NCI-H187 treated with DMSO at 0.1 percent for 48 hours (cell line): ENCODE measurements around the gene USO1.
A peak's percentile ranks its signal among the peaks of the same experiment; 100 is the strongest.
"Not testable (repeated sequence)": the region's sequence is repeated elsewhere in the genome, so short reads cannot be mapped to it uniquely, and the experiment has no call there.

Experiments
- DNase-seq: peaks from one replicate; lab custom pipeline; 2025; lab: John Stamatoyannopoulos, UW

The USO1 gene

DNA sequence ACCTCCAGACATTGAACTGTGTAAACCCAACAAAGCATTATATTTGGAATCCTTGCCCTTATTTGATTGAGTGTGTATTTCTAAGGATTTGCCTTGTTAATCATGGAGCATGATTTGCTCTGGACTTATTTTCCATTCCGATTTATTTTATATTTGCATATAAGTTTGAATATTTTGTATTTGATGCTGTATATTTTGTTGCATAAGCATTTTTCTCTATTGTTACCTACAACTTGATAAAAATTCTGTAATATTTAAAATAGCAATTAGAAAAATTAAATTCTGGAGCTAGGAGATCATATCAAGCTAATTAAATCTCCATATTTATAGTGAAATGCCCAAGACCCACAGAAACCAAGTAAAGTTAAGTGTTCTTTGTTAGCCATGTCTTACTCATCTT, 47.2 kb downstream of the USO1 start:
- no peak for DNase-seq

DNA sequence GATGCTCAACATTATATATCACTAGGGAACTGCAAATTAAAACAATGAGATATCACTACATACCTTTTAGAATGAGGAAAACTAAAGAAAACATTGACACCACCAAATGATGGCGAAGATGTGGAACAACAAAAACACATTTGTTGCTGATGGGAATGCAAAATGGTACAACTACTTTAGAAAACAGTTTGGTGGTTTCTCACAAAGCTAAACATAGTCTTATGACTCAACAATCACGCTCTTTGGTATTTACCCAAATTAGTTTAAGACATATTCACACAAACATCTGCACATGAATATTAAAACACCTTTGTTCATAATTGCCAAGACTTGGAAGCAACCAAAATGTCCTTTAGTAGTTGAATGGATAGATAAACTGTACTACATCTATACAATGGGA, 53.2 kb downstream of the USO1 start:
- no peak for DNase-seq

- DNase-seq, result no peak
These were observed 54.9 kb downstream of the USO1 start for GRCh38 chr4:75779105-75779757.

- DNase-seq, result no peak
These were observed 56.9 kb downstream of the USO1 start for GRCh38 chr4:75781305-75781704.

- no peak for DNase-seq
These were observed 62.1 kb downstream of the USO1 start for GRCh38 chr4:75786526-75786925.

DNA sequence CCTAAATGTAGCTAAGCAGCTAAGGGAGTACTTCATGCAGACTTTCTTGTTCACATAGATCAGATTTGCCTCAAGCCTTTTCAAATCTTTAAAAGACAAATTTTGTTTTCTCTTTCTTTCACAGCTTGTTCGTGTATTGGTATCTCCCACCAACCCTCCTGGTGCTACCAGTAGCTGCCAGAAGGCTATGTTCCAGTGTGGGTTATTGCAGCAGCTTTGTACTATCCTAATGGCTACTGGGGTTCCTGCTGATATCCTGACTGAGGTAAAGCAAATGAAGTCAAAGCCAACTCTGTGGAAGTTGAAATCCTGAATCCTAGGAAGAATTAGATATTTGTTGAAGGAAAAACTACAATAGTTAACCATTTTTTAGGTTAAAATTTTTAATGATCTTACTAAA, 62.6 kb downstream of the USO1 start:
- no peak for DNase-seq

DNA sequence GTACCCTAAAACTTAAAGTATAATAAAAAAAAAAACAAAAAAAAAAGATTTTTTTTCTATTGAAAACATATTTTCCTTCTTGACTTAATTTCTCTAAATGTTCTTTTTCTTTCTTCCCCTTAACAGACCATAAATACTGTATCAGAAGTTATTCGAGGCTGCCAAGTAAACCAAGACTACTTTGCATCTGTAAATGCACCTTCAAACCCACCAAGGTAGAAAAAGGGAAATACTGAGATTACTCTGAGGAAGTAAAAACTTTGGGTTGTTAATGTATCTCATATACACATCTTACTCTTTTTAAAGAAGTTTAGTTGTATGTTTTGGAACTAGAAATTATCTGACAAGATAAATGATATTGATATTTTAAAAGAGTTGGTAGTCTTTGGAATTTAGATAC, 65.6 kb downstream of the USO1 start:
- DNase-seq, result no peak

DNA sequence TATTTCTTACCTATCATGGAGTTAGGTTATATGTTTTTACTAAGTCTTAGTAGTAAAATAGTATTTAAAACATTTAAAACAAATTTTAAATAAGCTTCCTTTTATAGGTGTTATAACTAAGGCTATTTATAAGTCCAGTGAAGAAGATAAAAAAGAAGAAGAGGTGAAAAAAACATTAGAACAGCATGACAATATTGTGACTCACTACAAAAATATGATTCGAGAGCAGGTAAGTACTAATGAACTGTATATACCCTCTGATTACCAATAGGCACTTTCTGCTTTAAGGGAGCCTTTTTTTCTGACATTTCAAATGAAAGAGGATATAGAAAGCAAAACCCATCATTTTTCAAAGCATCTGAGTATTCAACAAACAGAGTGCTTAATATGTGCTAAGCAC, 76.6 kb downstream of the USO1 start:
- no peak for DNase-seq

- not testable (repeated sequence) for DNase-seq
These were observed 81.7 kb downstream of the USO1 start for GRCh38 chr4:75806035-75806434.

- DNase-seq, result no peak
These were observed 93.5 kb downstream of the USO1 start for GRCh38 chr4:75817901-75818300.

DNA sequence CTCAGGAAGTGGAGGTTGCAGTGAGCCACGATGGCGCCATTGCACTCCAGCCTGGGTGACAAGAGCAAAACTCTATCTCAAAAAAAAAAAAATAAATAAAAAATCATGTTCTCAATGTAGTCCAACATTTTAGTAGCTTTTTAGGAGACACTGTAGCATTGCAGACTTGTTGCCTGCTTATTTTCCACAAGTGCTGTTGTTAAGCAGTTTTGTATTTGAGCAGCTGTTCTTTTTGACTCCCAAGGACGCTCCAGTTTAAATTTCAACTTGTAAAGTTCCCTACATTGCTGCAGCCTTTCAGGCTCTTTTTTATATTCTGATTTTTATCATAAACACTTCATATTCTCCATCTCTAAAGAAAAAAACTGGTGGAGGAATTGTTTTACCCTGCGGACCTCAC, 94.7 kb downstream of the USO1 start:
- DNase-seq, result no peak

- DNase-seq, result no peak
These were observed 95.8 kb downstream of the USO1 start for GRCh38 chr4:75820197-75820596.

DNA sequence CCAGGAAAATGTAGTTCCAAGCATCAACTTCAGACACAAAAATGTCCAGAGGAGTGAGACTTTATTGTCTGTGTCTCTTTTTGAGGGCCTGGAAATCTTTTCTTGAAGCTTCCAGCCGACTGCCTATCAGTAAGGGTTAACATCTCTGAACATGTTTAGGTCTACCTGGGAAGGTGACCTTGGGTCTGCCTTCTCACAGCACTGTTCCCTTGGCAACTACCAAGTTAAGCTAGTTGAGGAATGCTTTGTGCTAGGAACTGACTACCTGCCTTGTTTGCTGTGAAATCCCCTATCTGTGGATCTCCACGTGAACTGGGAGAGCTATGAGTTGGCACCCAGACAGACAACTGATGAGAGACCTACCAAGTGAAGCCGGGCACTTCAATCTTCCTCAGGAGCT, 96.3 kb downstream of the USO1 start:
- DNase-seq, result no peak

- DNase-seq, result no peak
These were observed 96.8 kb downstream of the USO1 start for GRCh38 chr4:75821216-75821615.

DNA sequence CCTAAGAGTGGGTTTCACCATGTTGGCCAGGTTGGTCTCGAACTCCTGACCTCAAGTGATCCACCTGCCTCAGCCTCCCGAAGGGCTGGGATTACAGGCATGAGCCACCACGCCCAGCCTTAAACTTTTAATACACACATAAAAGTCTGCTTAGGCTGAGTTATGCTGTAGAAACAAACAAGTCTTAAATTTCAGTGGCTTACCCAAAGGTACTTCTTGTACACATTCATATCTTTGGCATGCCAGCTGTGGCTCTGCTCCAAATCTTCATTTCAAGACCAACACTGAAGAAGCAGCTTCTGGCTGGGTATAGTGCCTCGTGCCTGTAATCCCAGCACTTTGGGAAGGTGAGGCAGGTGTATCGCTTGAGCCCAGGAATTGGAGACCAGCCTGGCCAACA, 97.6 kb downstream of the USO1 start:
- DNase-seq, result no peak

DNA sequence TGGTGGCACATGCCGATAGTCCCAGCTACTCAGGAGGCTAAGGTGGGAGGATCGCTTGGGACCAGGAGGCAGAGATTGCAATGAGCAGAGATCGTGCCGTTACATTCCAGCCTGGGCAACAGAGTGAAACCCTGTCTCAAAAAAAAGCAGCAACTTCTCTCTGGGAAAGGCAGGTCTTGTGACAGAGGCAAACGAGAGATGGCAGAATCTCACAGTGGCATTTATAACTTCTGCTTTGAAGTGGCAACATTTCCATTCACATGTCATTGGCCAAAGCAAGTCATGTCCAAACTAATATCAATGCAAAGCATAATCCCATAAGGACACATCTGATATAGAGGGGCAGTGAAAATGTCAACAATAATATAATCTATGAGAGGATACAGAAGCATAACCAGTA, 98.0 kb downstream of the USO1 start:
- no peak for DNase-seq

DNA sequence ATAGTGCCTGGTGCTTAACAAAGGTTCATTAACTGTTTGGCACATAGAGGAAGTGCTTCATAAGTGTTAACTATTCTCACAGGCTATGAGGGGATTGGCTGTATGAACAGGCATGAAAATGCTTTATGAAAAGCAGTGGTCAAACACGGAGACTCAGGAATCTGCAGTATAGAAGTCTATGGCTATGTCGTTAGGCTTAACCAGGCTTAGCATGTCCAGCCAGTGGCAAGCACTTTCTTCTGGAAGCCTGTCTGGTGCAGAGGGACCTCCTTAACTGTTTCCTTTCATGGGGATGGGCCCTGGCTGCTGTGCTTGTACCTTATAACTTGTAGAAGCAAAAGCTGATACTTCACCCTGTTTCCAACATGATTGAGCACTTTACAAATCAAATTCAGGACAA, 99.4 kb downstream of the USO1 start:
- DNase-seq, result no peak

GRCh38 chr4:75830906-75831305, 106.5 kb downstream of the USO1 start:
- DNase-seq, result no peak

DNA sequence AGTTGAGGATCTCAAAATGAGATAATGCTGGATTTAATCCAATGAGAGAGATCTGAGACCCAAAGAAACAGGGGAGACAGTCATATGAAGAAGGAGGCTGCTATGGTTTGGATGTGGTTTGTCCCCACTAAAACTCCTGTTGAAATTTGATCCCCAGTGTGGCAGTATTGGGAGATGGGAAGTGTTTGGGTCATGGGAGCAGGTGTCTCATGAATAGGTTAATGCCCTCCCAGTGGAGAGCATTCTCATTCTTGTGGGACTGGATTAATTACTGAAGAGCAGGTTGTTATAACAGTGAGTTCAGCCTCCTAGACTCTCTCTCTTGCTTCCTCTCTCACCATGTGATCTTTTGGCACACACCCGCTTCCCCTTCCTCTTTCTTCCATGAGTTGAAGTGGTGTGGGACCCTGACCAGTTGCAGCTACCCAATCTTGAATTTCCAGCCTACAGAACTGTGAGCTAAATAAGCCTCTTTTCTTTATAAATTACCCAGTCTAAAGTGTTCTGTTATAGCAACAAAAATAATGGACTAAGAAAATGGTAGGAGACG, 107.6 kb downstream of the USO1 start:
- peak; percentile 13 for DNase-seq

DNA sequence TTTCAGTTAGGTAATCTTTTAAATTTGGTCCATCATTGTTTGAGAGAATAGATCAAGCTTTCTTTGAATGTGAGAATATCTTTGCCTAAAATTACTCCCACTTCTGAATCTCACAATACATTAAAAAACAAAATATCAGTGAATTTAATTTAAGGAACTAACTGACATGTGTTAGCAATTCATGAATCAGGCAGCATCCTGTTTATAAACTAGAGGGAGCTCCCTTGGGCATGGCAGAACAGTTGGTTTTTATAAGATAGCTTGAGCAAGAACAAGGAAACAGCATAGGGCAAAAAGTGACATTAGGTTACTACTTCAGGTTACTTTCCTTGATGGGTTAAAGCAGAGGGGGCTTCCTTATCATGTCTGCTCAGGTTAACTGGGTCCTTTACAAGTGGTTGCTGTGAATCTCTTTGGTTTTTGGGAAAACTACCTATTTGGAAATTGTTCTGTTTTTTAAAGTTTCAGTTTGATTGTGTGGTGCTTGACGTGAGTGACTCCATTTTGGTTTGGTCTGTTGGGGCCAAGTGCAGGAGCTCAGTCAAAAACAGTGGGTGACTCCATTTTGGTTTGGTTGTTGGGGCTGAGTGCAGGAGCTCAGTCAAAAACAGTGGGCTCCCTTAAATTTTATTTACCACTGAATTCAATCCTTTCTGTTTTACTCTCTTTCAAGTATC, 109.9 kb downstream of the USO1 start:
- DNase-seq, result no peak

- DNase-seq, result no peak
These were observed 110.4 kb downstream of the USO1 start for GRCh38 chr4:75834772-75835154.

DNA sequence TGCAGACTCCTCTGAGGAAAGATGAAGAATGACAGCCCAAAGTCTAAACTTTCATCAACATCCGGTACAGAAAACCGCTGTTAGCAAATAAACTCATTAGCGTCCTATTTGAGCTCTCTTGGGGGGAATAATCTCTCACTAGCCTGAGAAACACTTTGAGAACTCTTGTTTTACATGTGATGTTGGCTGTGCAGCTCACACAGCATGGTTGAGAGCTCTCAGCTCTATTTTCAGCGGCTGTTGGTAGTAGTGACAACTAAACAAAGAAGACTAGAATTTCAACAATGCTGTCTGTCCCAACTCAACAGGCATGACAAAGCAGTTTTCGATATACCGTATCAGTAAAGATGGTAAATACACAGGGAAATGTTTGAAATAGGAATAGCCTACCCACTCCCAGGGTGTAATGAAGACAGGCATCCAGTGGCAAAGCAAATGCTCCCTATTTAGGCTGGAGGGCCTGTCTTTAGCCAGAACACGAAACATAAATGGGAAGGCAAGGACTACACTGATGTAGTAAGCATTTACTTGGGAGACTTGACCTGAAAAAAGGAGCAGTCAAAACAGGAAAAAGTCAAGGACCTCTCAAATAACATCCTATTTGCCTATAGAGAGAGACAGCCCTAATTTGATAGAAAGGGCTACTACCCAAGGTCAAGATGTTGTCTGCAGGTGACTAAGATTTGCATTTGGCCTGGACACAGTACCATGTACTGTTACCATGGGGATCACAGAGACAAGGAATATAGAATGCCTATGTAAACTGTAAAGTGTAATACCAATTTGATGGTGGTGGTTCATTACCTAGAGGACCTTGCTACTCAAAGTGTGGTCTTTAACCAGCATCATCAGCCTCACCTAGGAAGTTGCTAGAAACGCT, 117.5 kb downstream of the USO1 start:
- no peak for DNase-seq

DNA sequence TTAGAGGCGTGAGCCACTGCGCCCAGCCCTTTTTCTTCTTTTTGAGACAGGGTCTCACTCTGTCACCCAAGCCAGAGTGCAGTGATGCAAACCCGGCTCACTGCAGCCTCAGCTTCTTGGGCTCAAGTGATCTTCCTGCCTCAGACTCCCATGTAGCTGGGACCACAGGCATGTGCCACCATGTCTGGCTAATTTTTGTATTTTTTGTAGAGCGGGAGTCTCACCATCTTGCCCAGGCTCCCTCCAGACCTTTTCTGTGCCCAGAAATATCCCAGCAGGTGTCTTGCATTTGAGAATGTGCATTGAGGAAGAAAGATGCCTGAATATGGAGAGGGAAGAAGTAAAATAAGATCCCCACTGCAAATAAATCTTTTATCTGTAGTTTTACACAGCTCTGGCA, 119.2 kb downstream of the USO1 start:
- DNase-seq, result no peak
